ENCODE results near the gene CNTNAP2. TPM values are rescaled to one million over a fixed set of nuclear protein-coding genes. Genes with fewer than 3 reads are reported as not detected.

The CNTNAP2 gene
- total RNA-seq, 1 experiment from 2014 or later: 0.03 TPM

- ChIA-PET CTCF (no interaction called here), POLR2A (no interaction called here)
These were observed 670.7 kb downstream of the CNTNAP2 start for GRCh38 chr7:146787266-146787665.

GRCh38 chr7:146788008-146788407 is 671.4 kb downstream of the CNTNAP2 start:
- in situ Hi-C loops (cut with HindIII; ENCODE audit: low pct_unique_long_range_greater_than_20kb, low sequenced_read_pairs): no loop called here
- Histone ChIP-seq H3K27me3 (ENCODE audit: control insufficient read depth, insufficient read depth, low read length) (no peaks in the 10 kb centered on the region), H3K4me3 (ENCODE audit: low read depth in 2 of 2, low read length in 2 of 2) (no peak overlapping the region), H3K36me3 (ENCODE audit: control insufficient read depth, insufficient read depth, low read length) (no peaks in the 10 kb centered on the region), H3K4me1 (ENCODE audit: control insufficient read depth, insufficient read depth, low read length) (no peaks in the 10 kb centered on the region), H3K9me3 (ENCODE audit: control insufficient read depth, insufficient read depth, low read depth, low read length) (no peaks in the 10 kb centered on the region), H3K27ac (ENCODE audit: low read length) (no peak overlapping the region)
- TF ChIP-seq REST (IDR thresholded peaks at IDR 0.05; ENCODE audit: insufficient read depth in 1 of 2, low read depth in 2 of 2, low read length in 1 of 2) (no peak), SIN3A (IDR thresholded peaks at IDR 0.05; ENCODE audit: borderline replicate concordance, insufficient read depth, low read depth, low read length) (no peak), POLR2AphosphoS5 (IDR thresholded peaks at IDR 0.05; ENCODE audit: low read depth, low read length) (no peak), CTCF (IDR thresholded peaks at IDR 0.05) (no peak), TCF7L2 (IDR thresholded peaks at IDR 0.05; ENCODE audit: low read depth, low read length) (no peak)
- ATAC-seq (no peak), DNase-seq (ENCODE audit: low read depth, low spot score) (no peak)
- BruUV-seq (replicated peaks): no TSS peak
- CTCF ChIA-PET: no interaction called here
- intact Hi-C loops (cut with micrococcal nuclease; ENCODE audit: unreplicated experiment): no loop called here
- POLR2A ChIA-PET: no interaction called here

More at GRCh38 chr7:146787266-146787665, 670.7 kb downstream of the CNTNAP2 start:
- TF ChIP-seq CTCF (IDR thresholded peaks at IDR 0.05) (no peak), SIN3A (IDR thresholded peaks at IDR 0.05; ENCODE audit: borderline replicate concordance, insufficient read depth, low read depth, low read length) (no peak), REST (IDR thresholded peaks at IDR 0.05; ENCODE audit: insufficient read depth in 1 of 2, low read depth in 2 of 2, low read length in 1 of 2) (no peak), TCF7L2 (IDR thresholded peaks at IDR 0.05; ENCODE audit: low read depth, low read length) (no peak), POLR2AphosphoS5 (IDR thresholded peaks at IDR 0.05; ENCODE audit: low read depth, low read length) (no peak)
- BruUV-seq (replicated peaks): no TSS peak
- intact Hi-C loops (cut with micrococcal nuclease; ENCODE audit: unreplicated experiment): no loop called here
- no peak overlapping the region for H3K4me3 ChIP-seq (ENCODE audit: low read depth in 2 of 2, low read length in 2 of 2)
- H3K27ac ChIP-seq (ENCODE audit: low read length): no peak overlapping the region
- no peaks in the 10 kb centered on the region for H3K36me3 ChIP-seq (ENCODE audit: control insufficient read depth, insufficient read depth, low read length)
- in situ Hi-C loops (cut with HindIII; ENCODE audit: low pct_unique_long_range_greater_than_20kb, low sequenced_read_pairs): no loop called here
- no peak for ATAC-seq
- H3K4me1 ChIP-seq (ENCODE audit: control insufficient read depth, insufficient read depth, low read length): no peaks in the 10 kb centered on the region
- no peaks in the 10 kb centered on the region for H3K9me3 ChIP-seq (ENCODE audit: control insufficient read depth, insufficient read depth, low read depth, low read length)
- no peak for DNase-seq (ENCODE audit: low read depth, low spot score)
- no peaks in the 10 kb centered on the region for H3K27me3 ChIP-seq (ENCODE audit: control insufficient read depth, insufficient read depth, low read length)
